SW 1271 (cell line): ENCODE data around the gene GLYATL1B.
"Not testable (repeated sequence)": the region's sequence is repeated elsewhere in the genome, so short reads cannot be mapped to it uniquely, and the experiment has no call there.

Experiments
- DNase-seq, 2 experiments: peaks; one replicate each; lab custom pipeline; 2025; lab: John Stamatoyannopoulos, UW

Gene GLYATL1B, protein sequence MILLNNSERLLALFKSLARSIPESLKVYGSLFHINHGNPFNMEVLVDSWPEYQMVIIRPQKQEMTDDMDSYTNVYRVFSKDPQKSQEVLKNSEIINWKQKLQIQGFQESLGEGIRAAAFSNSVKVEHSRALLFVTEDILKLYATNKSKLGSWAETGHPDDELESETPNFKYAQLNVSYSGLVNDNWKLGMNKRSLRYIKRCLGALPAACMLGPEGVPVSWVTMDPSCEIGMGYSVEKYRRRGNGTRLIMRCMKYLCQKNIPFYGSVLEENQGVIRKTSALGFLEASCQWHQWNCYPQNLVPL

DNA sequence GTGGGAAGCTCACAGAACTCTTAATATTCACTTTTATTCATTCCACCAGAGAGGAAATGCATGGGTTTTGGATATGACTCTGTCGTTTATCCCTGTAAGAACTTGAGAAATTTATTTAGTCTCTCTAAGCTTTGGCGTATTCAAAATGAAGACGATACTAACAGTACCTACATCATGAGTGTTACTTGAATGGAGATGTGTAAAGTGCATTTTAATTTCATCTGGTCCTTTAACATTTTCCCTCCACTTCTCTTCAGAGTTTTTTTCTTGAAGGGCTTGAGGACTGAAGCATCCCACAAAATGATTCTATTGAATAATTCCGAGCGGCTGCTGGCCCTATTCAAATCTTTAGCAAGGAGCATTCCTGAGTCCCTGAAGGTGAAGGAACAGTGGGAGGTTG lies at the start of gene GLYATL1B:
Gene GLYATL1B (plus strand): TSS at position 301 of the 400 bp plus-strand sequence. CDS start 0 bp downstream, at position 301.
- not testable (repeated sequence) for DNase-seq

DNA sequence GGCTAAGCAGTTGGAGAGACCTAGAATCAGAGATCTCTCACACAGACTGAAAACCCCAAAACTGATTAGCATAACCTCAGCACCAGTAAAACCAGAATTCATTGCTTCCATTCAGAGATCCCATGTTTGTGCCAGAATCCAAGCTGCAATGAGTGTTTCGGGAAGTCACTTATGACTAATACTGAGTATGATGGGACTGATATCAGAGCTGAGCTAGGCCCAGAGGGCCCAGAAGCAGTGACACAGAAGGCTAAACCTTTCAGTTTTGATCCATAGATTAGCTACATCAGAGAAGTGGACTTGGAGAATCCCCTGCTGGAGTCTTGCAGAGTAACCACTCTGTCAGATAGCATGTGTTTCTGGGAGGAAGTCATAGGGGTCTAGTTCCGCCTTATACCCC lies 49.6 kb upstream of the GLYATL1B start:
- not testable (repeated sequence) for DNase-seq

GRCh38 chr11:59037434-59037833 lies 48.7 kb upstream of the GLYATL1B start:
- DNase-seq, result not testable (repeated sequence)

GRCh38 chr11:59040607-59041006 lies 45.5 kb upstream of the GLYATL1B start:
- DNase-seq, result no peak

- not testable (repeated sequence) for DNase-seq
Observed at GRCh38 chr11:59051383-59051782, 34.7 kb upstream of the GLYATL1B start.

GRCh38 chr11:59052355-59052754 lies 33.8 kb upstream of the GLYATL1B start:
- not testable (repeated sequence) for DNase-seq

DNA sequence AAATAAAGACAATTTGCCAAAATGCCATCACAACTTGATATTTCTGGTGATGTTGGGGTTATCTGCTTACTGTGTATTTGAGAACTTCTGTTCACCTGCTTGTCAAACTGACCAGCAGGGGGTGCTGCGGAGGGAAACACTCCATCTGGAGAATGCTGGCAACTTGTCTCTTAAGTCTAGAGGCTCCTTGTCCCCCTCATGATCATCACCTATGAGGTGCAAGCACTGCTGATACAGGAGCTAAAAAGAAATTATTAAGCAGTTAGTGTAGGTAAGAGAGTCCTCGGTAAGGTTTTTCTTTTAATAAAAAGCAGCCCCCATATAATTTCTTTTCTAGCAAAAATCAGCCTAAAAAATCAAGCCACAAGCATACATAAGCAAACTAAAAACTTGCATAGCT lies 32.7 kb upstream of the GLYATL1B start:
- DNase-seq, result peak in 1 of 2 experiments; percentile 3

DNA sequence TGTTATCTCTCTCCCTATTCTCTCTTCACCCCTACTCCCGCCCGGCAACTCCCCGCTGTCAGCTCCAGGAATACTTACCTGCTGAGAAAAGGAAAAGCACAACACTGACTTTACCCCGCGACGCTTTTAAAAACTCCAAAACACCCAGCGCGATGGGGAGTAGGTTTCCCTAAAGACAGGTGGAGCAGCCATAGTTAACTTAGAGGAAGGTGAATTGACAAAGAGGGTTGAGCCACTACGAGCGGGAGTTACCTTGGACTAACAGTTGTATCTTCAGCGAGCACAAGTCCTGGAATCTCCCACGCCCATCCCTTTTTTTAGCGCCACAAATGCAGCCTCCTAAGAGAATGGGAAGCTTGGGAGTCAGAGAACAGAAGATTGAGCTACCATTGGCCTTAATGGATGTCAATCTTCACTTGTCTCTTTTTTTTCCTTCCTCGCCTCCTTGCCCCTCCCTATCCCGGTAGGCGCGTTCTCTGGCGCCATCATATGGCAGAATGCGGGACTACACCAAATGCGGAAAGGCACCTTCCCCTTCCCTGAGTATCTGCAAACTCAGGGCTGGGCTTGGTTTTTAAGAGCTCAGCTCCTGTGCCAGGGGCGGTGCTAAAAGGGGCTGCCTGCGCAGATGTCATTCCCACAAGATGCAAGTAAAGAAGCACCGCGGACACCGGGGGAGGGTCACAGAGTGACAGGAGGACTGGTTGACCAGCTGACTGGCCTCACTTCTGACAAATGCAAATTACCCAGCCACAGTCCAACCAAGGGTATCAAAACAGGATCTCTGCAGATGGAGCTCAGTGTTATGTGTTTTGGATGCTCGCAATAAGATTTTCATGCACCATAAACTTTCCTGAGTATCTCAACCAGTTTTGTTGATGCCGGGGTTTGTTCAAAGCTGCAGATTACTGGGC lies 27.7 kb upstream of the GLYATL1B start:
- DNase-seq, result peak; percentile 50 to 79

DNA sequence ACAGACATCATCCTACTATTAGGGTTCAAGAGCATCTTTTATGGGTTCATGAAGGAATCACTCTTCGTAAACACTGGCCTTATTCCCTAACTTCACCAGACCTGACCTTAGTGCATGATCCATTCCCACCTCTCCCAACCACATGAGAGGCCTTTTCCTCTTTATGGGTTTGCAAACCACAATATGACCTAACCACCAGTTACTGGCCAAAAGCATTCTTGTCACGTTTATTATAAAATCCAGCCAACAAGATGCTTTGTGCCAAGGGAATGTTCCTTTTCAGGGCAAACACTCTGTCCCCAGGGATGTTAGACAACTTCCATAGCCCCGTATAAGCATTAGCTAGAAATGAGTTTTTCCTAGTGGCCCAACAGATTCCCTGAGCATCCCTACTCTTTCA lies 26.0 kb upstream of the GLYATL1B start:
- DNase-seq, result not testable (repeated sequence)

- no peak for DNase-seq
Observed at GRCh38 chr11:59062602-59063529, 23.2 kb upstream of the GLYATL1B start.

- DNase-seq, result not testable (repeated sequence)
Observed at GRCh38 chr11:59063996-59064727, 21.9 kb upstream of the GLYATL1B start.

DNA sequence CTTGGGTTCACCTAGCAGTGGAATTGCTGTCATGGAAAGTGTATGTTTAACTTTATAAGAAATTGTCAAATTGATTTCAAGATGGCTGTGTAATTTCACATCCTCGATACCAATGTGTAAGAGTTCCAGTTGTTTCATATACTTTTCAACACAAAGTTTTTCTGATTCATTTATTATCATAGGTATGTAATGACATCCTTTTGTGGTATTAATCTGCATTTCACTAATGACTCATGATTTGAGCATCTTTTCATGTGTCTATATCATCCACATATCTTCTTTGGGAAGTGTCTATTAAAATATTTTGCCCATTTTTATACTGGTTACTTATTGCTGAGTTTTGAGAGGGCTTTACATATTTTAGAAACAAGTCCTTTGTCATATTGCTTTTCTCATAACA lies 17.0 kb upstream of the GLYATL1B start:
- DNase-seq, result no peak

DNA sequence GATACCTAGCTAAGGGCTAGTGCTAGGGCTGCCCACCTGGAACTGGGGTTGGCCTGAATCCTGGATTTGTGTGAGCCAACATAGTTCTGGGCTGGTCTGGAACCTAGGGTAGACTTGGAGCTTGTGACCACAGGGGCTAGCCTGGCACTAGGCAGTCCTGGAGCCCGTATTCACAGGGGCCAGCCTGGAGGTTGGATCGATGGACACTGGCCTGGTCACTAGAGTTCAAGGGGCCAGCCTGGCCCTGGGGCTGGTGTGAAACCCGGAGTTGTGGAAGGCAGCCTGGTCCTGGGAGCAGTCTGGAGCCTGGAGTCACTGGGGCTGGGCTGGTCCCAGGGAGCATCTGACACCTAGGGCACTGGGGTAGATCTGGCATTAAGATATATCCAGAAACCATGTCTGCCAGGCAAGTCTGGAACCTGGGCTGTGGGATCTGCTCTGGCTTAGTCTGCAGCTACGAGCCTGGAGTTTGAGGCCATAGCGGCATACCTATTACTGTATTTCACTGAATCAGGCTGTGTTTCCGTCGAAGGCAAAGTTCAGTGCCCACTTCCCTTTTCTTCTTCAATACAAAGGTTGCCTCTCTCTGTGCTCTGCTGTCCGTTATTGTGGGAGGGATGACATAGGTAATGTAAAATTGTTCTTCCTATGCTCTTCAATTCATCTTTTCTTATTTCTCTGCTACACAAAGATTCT lies 9.1 kb upstream of the GLYATL1B start:
- DNase-seq, result no peak

GRCh38 chr11:59078435-59078834 lies 7.7 kb upstream of the GLYATL1B start:
- DNase-seq, result no peak

GRCh38 chr11:59079086-59079485 lies 7.0 kb upstream of the GLYATL1B start:
- DNase-seq, result no peak

DNA sequence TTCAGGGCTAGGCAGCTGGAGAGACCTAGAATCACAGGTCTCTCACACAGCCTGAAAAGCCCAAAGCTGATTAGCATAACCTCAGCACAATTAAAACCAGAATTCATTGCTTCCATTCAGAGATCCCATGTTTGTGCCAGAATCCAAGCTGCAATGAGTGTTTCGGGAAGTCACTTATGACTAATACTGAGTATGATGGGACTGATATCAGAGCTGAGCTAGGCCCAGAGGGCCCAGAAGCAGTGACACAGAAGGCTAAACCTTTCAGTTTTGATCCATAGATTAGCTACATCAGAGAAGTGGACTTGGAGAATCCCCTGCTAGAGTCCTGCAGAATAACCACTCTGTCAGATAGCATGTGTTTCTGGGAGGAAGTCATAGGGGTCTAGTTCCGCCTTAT lies 5.7 kb upstream of the GLYATL1B start:
- DNase-seq, result not testable (repeated sequence)

DNA sequence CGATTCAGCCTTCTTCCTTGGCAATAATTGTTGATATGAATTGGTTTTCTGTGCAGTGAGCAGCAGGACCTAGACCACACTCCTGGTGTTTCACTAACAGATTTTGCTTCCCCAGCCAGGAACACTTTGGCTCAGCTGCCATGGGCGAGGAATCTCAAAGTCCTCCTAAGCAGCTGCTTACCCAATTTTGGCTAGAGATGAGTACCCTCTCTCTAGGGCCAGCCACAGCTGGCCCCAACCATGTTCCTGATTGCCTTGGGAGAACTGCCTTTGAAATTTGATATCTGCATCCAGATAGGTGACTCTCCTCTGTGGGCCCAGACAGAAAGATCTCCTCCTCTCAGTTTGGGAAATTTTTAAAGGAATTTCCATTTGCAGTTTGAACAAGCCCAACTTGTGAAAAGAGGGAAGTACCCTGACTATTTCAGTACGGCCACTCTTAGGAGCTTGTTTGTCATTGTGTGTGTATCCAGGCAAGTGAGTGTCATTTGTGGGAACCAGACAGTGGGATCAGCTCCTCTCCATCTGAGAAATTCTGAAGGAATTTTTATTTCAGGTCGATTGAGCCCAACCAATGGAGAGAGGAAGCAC lies 4.6 kb upstream of the GLYATL1B start:
- not testable (repeated sequence) for DNase-seq

- DNase-seq, result no peak
Observed at GRCh38 chr11:59088162-59088561, 2.1 kb downstream of the GLYATL1B start.

GRCh38 chr11:59093576-59093975 lies 7.5 kb downstream of the GLYATL1B start:
- not testable (repeated sequence) for DNase-seq

DNA sequence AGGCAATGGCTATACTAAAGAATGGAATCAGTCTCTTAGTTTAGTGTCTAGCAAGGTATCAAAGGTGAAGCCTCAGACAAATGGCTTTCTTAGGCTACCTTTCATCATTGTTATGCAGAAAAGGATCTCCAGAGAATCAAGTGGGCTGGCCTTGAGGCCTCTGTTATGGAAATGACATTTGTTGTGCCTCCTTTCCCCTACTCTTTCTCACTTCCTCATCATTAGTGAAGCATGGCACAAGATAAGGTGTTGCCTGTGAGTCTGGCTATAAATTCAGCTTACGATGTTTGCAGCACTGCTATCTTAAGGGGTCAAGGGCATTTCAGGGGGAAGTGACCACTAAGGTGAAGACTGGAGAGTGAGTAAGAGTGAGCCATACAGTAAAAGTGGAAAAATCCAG lies 9.1 kb downstream of the GLYATL1B start:
- DNase-seq, result not testable (repeated sequence)
